GM12878 (cell line): Measurements from ENCODE around the gene PRKN. TPM values are rescaled to one million over a fixed set of nuclear protein-coding genes. Genes with fewer than 3 reads are reported as not detected.

Source experiments
- ATAC-seq: fragments of 200-7000 bp; cut with Tn5 transposase; 3 replicates; pipeline ENCODE4 v1.9.1; 2020; ENCODE audit warnings: mild to moderate bottlenecking, moderate library complexity
- BruUV-seq: library from RNA; stranded (reverse); fragments of 400-500 nt; replicated peaks from 2 replicates; lab custom pipeline; 2021; lab: Mats Ljungman, UMichigan
- CTCF ChIA-PET: fragments of 300-600 bp; sonication (Branson Sonifier 250); formaldehyde crosslinking; extraction: SDS; loops from one replicate; lab custom pipeline; 2021; ENCODE audit warnings: inconsistent platforms; lab: Yijun Ruan, JAX
- POLR2A ChIA-PET: fragments of 350-600 bp; formaldehyde crosslinking; extraction: SDS; loops from one replicate; lab custom pipeline; 2021; ENCODE audit warnings: inconsistent platforms; lab: Charles Lee
- RAD21 ChIA-PET: fragments of 300-600 bp; sonication (Branson Sonifier 250); formaldehyde crosslinking; loops from one replicate; lab custom pipeline; 2023; ENCODE audit warnings: antibody characterized with exemption; ENCODE audit not compliant: unreplicated experiment; lab: Charles Lee
- SMC1A ChIA-PET: fragments of 300-600 bp; sonication (Branson Sonifier 250); formaldehyde crosslinking; loops from one replicate; lab custom pipeline; 2023; ENCODE audit not compliant: unreplicated experiment, uncharacterized antibody; lab: Charles Lee
- DNase-seq: peaks from one replicate; pipeline ENCODE4 v3.0.0-alpha.2; 2011; ENCODE audit warnings: low read depth, low spot score
- FAIRE-seq: peaks from 3 replicates; lab custom pipeline; 2011; peaks lifted over from hg19 to GRCh38; lab: Jason Lieb, UNC
- H2AFZ ChIP-seq: 2 replicates; pipeline ENCODE4 v1.6.0; 2011; ENCODE audit warnings: low read depth, low read length, control low read depth; ENCODE audit not compliant: control insufficient read depth
- H3K27ac ChIP-seq: 2 replicates; pipeline ENCODE4 v1.5.1; 2011; ENCODE audit warnings: control low read depth; ENCODE audit not compliant: control insufficient read depth, insufficient read depth
- H3K27me3 ChIP-seq, 2 experiments: replicated peaks in 1 of 2; 2 replicates each; pipeline versions ENCODE4 v1.6.0 to v1.6.1; 2011; ENCODE audit warnings: low read length in 1 of 2; ENCODE audit not compliant: control insufficient read depth in 2 of 2, insufficient read depth in 2 of 2
- H3K36me3 ChIP-seq, 2 experiments: 2 replicates each; pipeline ENCODE4 v1.5.1; 2011; ENCODE audit warnings: low read length in 1 of 2; ENCODE audit not compliant: control insufficient read depth in 2 of 2, insufficient read depth in 2 of 2
- H3K4me1 ChIP-seq: 2 replicates; pipeline ENCODE4 v1.6.1; 2011; ENCODE audit warnings: mild to moderate bottlenecking, low read length, moderate library complexity, mixed read lengths; ENCODE audit not compliant: control insufficient read depth, insufficient read depth
- H3K4me2 ChIP-seq: 2 replicates; pipeline ENCODE4 v1.6.0; 2011; ENCODE audit warnings: control low read depth; ENCODE audit not compliant: control insufficient read depth, insufficient read depth
- H3K4me3 ChIP-seq: fragments of 200-600 bp; sonication (generic); 2 replicates; pipeline ENCODE4 v1.5.1; 2016
- H3K79me2 ChIP-seq: 2 replicates; pipeline ENCODE4 v1.6.0; 2011; ENCODE audit warnings: low read length; ENCODE audit not compliant: control insufficient read depth, insufficient read depth
- H3K9ac ChIP-seq: 2 replicates; pipeline ENCODE4 v1.8.0; 2011; ENCODE audit warnings: low read length, control low read depth, mixed read lengths; ENCODE audit not compliant: control insufficient read depth, insufficient read depth
- H3K9me3 ChIP-seq: replicated peaks from 3 replicates; pipeline ENCODE4 v1.5.1; 2011; ENCODE audit warnings: mild to moderate bottlenecking, low read length; ENCODE audit not compliant: control insufficient read depth, insufficient read depth
- H4K20me1 ChIP-seq: 2 replicates; pipeline ENCODE4 v1.6.0; 2011; ENCODE audit not compliant: control insufficient read depth, insufficient read depth
- BCL11A ChIP-seq: IDR thresholded peaks from 2 replicates; pipeline ENCODE4 v1.6.1; 2011; ENCODE audit warnings: low read depth, low read length
- CEBPB ChIP-seq, 2 experiments: fragments of 150-350 bp in 1 of 2; IDR thresholded peaks; 2 replicates each; pipeline ENCODE4 v1.6.1; 2012 to 2014; ENCODE audit warnings: low read depth in 2 of 2, low read length in 2 of 2, borderline replicate concordance in 1 of 2, inconsistent platforms in 1 of 2
- CREM ChIP-seq: IDR thresholded peaks from 2 replicates; pipeline ENCODE4 v1.6.1; 2014; ENCODE audit warnings: antibody characterized with exemption, low read depth
- MEF2B ChIP-seq: fragments of 450-650 bp; IDR thresholded peaks from 2 replicates; pipeline ENCODE4 v1.6.1; 2018; ENCODE audit warnings: mild to moderate bottlenecking, moderate library complexity; ENCODE audit not compliant: partially characterized antibody, poor library complexity, severe bottlenecking
- PAX8 ChIP-seq: fragments of 450-650 bp; IDR thresholded peaks from 2 replicates; pipeline ENCODE4 v1.6.1; 2017; ENCODE audit warnings: mild to moderate bottlenecking, moderate library complexity
- SRF ChIP-seq, 2 experiments: IDR thresholded peaks; 2 replicates each; pipeline ENCODE4 v1.6.1; 2011; ENCODE audit warnings: low read depth in 2 of 2, low read length in 2 of 2, mild to moderate bottlenecking in 1 of 2, moderate library complexity in 1 of 2
- TARDBP ChIP-seq: IDR thresholded peaks from 2 replicates; pipeline ENCODE4 v1.6.1; 2016; ENCODE audit warnings: borderline replicate concordance
- ZBTB33 ChIP-seq: fragments of 450-650 bp; IDR thresholded peaks from 2 replicates; pipeline ENCODE4 v1.6.1; 2017; ENCODE audit warnings: mild to moderate bottlenecking
- ZBTB40 ChIP-seq: fragments of 450-650 bp; IDR thresholded peaks from 2 replicates; pipeline ENCODE4 v1.6.1; 2016; ENCODE audit warnings: mild to moderate bottlenecking, moderate library complexity, borderline replicate concordance
- WGBS: methylation state at CpG from one replicate; pipeline ENCODE4 v1.1.6; 2016; ENCODE audit warnings: low lambda C conversion rate; ENCODE audit not compliant: insufficient replicate concordance, insufficient coverage; ENCODE audit errors: missing lambda C conversion rate; 5-methylcytosine and 5-hydroxymethylcytosine counted together
- in situ Hi-C: fragments of 300-500 bp; cut with MboI; formaldehyde crosslinking; loops from 9 replicates; pipeline ENCODE4 v1.14.3; 2018; ENCODE audit warnings: mixed read lengths
- intact Hi-C: fragments of 100-400 bp; cut with micrococcal nuclease; formaldehyde crosslinking; loops from one replicate; pipeline ENCODE4 v1.14.2; 2022; ENCODE audit not compliant: unreplicated experiment
- polyA plus RNA-seq, 11 experiments: library from polyadenylated mRNA; depleted of rRNA in 4 of 11; unstranded in 6 of 11; stranded (reverse) in 5 of 11; fragments of >200 nt; fragmentation: Nextera tagmentation in 4 of 11; fragmentation: Illumina TruSeq in 1 of 11; extraction: Ambion mirVana in 4 of 11; extraction: Trizol in 1 of 11; gene quantifications; 1 replicate in 1 of 11; 2 replicates in 10 of 11; pipeline versions ENCODE4 v1.2.1 to v1.2.3, GENCODE V29; 2011 to 2016; ENCODE audit warnings: inconsistent platforms in 2 of 11, missing spikeins in 2 of 11, low read depth in 1 of 11
- total RNA-seq, 4 experiments: library from RNA; depleted of rRNA in 3 of 4; stranded (reverse); fragments of >200 nt in 3 of 4; fragmentation: Illumina TruSeq in 1 of 4; extraction: Trizol in 1 of 4; gene quantifications; 2 replicates each; pipeline versions ENCODE4 v1.2.1 to v1.2.3, GENCODE V29; 2013 to 2021
- TF ChIP-seq, protein P1 (sequence below), 3 experiments: IDR thresholded peaks in 2 of 3; conservative IDR thresholded peaks in 1 of 3; 2 replicates each; pipeline ENCODE4 v1.5.1; 2011; ENCODE audit warnings: low read depth in 3 of 3, low read length in 3 of 3, mild to moderate bottlenecking in 3 of 3, control low read depth in 2 of 3, moderate library complexity in 2 of 3, inconsistent platforms in 1 of 3, mixed read lengths in 1 of 3; ENCODE audit not compliant: control insufficient read depth in 2 of 3, insufficient read depth in 1 of 3; ENCODE audit errors: extremely low read depth in 1 of 3

PRKN gene
- total and polyA plus RNA-seq, 10 of the 15 experiments (the other 5 are each of a cell fraction or from before 2014, with no cell fraction given): 0.06 to 0.09 TPM; not detected in 8

DNA sequence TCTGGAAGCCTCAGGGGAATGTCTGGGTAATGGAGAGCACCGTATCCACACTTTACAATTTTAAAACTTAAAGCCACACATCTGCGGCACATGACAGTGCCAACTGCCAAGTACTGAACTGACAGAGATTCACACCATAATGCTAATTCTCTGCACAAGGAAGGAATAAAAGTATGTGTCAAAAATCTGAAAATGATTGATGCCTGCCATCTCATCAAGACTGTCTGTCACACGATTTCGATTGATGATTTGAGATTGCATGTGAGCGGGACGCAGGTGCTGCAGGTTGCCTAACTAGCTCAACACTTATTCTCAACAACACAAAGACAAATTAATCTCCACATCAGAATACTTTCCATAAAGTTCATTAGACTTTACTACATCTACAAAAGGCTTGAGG is 391.2 kb downstream of the PRKN start (continued):
- TF ChIP-seq TARDBP (no peak), CEBPB (IDR thresholded peaks at IDR 0.05; ENCODE audit: borderline replicate concordance in 1 of 2, low read depth in 2 of 2, low read length in 2 of 2) (no peak), ZBTB33 (no peak)

- FAIRE-seq: no peak
- BruUV-seq: no TSS peak
- Histone ChIP-seq H2AFZ (no peak overlapping the region), H3K79me2 (no peaks in the 10 kb centered on the region), H3K9ac (no peak overlapping the region), H3K36me3 (no peaks in the 10 kb centered on the region), H3K4me1 (no peaks in the 10 kb centered on the region), H3K4me2 (no peak overlapping the region), H4K20me1 (no peaks in the 10 kb centered on the region), H3K4me3 (no peak overlapping the region), H3K9me3 (no peaks in the 10 kb centered on the region), H3K27ac (no peak overlapping the region), H3K27me3 (no peaks in the 10 kb centered on the region)
- POLR2A ChIA-PET: no interaction called here
- WGBS: 7% methylated on average over 4 of the region's 4 CpGs
- intact Hi-C loops: no loop called here
- SMC1A ChIA-PET: no interaction called here
- RAD21 ChIA-PET: no interaction called here
- TF ChIP-seq SRF (IDR thresholded peaks at IDR 0.05; ENCODE audit: low read depth in 2 of 2, low read length in 2 of 2) (no peak), BCL11A (no peak), CREM (no peak), ZBTB40 (no peak), MEF2B (no peak), PAX8 (no peak)
- TF ChIP-seq, protein P1, sequence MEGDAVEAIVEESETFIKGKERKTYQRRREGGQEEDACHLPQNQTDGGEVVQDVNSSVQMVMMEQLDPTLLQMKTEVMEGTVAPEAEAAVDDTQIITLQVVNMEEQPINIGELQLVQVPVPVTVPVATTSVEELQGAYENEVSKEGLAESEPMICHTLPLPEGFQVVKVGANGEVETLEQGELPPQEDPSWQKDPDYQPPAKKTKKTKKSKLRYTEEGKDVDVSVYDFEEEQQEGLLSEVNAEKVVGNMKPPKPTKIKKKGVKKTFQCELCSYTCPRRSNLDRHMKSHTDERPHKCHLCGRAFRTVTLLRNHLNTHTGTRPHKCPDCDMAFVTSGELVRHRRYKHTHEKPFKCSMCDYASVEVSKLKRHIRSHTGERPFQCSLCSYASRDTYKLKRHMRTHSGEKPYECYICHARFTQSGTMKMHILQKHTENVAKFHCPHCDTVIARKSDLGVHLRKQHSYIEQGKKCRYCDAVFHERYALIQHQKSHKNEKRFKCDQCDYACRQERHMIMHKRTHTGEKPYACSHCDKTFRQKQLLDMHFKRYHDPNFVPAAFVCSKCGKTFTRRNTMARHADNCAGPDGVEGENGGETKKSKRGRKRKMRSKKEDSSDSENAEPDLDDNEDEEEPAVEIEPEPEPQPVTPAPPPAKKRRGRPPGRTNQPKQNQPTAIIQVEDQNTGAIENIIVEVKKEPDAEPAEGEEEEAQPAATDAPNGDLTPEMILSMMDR (IDR thresholded peaks at IDR 0.05 in 2 of 3, conservative IDR thresholded peaks at IDR 0.05 in 1 of 3; ENCODE audit: control insufficient read depth in 2 of 3, extremely low read depth in 1 of 3, insufficient read depth in 1 of 3, low read depth in 3 of 3, low read length in 3 of 3): no peak
- in situ Hi-C loops: no loop called here
- CTCF ChIA-PET: no interaction called here
- no peak for DNase-seq
- no peak for ATAC-seq
Measured at GRCh38 chr6:162332365-162332764, 395.2 kb downstream of the PRKN start.
